Stimulated activated naive CD4-positive, alpha-beta T cell (primary cell): Measurements from ENCODE around the gene REG3A.

Source experiments
- DNase-seq, 6 experiments: peaks; one replicate each; lab custom pipeline; 2025; lab: John Stamatoyannopoulos, UW

Gene REG3A

DNA sequence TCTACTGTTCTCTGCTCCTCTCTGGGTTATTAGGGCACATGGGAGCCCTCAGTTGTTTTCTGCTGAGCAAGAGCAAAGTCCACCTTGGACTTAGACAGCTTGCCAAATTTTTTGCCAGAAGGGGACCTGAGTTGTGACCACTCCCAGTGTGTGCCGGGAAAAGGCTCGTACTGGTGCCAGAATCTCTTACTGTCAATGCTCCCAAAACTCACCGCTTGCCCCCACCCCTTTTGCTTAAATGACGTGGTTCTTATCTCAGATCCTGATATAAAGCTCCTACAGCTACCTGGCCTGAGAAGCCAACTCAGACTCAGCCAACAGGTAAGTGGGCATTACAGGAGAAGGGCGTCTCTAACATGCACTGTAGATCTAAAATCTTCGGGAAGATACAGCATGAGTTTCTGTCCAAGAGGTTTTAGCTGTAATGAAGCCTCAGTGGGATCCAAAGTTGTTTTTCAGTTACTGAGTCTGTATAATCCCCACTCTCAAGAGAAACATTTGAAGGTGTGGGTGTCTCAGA is 39.3 kb downstream of the REG3A start, which contains the start of gene REG1A:
Gene REG1A, plus strand, starts transcription at position 295 of the 520 bp plus-strand sequence. CDS start 374 bp downstream, outside the sequence.
- DNase-seq: no peak

DNA sequence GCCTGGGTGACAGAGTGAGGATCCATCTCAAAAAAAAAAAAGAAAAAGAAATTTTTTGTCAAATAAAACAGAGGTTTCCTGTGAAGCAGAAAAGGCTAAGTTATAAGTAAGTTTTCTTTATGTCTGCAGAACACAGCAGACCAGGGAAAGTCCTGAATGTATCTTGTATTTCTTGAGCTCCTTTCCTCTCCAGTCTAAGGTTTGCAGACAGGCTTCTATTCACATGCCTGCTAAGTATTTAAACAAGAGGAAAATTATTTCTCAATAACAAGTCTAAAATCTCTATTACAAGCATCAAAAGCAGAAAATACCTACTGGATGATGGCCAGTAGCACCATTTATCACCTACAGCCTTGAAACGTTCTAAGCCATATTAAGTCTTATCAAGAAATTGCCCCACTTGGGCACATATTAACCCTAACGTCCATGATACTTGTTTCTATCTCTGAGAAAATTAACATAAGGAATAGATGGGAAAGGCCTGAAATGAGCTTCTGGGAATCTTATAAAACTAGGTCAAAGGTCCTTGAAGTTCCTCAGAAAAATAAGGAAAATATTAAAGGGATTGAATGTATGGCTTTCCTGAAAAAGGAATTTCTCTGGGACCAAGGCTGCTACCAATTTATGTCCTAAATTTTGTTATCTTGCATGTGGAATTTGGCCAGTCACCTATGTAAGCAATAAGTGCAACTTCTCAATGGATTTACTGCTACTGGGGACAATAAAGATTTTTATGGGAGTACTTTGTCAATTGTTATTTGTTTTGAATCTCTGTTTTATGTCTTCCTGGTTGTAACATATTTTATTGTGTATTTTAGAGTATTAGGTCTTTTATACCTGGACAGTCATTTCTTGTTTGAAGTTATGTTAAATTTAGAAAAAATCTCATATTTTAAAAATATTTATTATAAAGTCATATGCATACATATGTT is 42.3 kb downstream of the REG3A start:
- no peak for DNase-seq

DNA sequence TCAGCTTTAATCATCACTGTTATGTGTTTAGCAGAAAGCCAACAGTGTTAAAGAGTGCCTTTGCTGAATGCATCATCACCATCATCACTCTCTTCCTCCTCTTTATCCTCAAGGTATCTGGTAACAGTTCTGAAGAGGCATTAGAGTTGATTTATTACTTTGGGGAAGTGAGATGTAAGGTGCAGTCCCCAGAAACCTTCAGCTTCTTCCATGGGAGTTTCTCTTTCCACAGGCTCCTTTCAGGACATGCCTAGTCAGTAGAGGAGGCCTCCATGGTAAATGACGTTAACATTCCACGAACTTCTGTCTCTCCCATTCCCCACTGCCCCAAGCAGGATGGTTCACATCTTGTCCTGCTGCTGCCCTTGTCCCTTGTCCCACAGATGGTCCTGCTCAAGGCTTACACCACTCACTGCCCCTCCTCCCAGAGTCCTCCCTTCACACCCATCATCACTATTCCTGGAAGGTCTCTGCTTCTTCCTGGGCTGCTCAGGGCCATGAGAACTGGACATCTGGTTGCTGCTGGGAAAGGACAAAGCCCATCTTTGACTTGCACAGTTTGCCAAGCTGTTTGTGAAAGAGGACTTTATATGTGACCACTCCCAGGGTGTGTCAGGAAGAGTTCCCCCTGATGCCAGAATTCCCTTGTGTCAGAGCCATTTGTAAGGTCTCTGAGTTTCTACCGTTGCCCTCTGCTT is 44.6 kb downstream of the REG3A start:
- DNase-seq: no peak

DNA sequence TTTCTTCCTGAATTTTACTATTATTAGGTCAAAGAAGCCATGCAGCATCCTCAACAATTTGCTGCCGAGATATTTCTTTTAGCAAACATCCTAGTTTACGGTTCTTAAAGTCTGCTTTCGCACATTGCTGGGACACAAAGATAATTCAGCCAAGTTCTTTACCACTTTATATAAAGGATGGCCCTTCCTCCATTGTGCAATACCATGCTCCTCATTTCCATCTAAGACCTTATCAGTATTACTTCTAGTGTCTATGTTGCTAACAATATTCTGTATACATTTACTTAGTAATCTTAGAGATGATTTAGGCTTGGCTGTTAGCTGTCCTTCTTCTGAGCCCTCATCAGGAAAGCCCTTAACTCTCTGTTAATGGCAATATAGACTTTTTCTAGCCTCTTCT is 47.3 kb downstream of the REG3A start:
- DNase-seq: no peak
